ENCODE data around the gene VPS36. TPM values are rescaled to one million over a fixed set of nuclear protein-coding genes. Genes with fewer than 3 reads are reported as not detected.

The VPS36 gene
- total and polyA plus RNA-seq, 11 donors: 15.0 to 38.5 (median 30.9) TPM

- no peak overlapping the region for H3K4me3 ChIP-seq
- intact Hi-C loops (cut with DNase I): no loop called here
- 80 to 88% (median 84%) methylated on average over 4 of the region's 4 CpGs for WGBS, 4 donors
- no peaks in the 10 kb centered on the region for H3K9me3 ChIP-seq
- ATAC-seq (no peak), DNase-seq (no peak)
- H3K27ac ChIP-seq: no peak overlapping the region
- no peaks in the 10 kb centered on the region for H3K27me3 ChIP-seq
- no peaks in the 10 kb centered on the region for H3K4me1 ChIP-seq
- TF ChIP-seq POLR2A (IDR thresholded peaks at IDR 0.05): no peak
- TF ChIP-seq CTCF (IDR thresholded peaks at IDR 0.05): no peak
- peaks cover 0 to 79% (median 19%) of the 10 kb centered on the region in 9 donors for H3K36me3 ChIP-seq
These were observed 13.1 kb upstream of the VPS36 start for GRCh38 chr13:52463526-52463925.

GRCh38 chr13:52461265-52461664 is 10.8 kb upstream of the VPS36 start:
- Histone ChIP-seq H3K27me3 (no peaks in the 10 kb centered on the region), H3K9me3 (no peaks in the 10 kb centered on the region), H3K27ac (no peak overlapping the region), H3K4me1 (peaks cover 0 to 12% (median 3%) of the 10 kb centered on the region in 12 donors), H3K4me3 (no peak overlapping the region), H3K36me3 (peaks cover 0 to 73% (median 19%) of the 10 kb centered on the region in 9 donors)
- no peak for ATAC-seq
- intact Hi-C loops (cut with DNase I): no loop called here
- TF ChIP-seq POLR2A (IDR thresholded peaks at IDR 0.05) (no peak), CTCF (IDR thresholded peaks at IDR 0.05) (no peak)
- no peak for DNase-seq
- 83 to 92% (median 88%) methylated on average over 3 of the region's 3 CpGs for WGBS, 4 donors

DNA sequence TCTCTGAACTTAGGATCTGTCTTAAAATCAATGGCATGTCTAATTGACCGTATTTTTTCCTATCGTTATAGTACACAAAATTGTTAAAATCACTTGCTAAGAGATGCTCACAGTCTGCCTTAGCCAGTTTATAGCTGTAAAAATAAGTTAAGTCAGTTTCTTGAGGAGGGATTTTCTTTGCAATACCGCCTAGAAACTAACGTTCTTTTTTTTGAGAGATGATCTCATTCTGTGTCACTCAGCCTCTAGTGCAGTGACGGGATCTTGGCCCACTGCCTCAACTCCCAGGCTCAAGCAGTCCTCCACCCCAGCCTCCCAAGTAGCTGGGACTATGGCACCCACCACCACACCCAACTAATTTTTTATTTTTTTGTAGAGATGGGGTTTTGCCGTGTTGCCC is 9.2 kb upstream of the VPS36 start:
- 73 to 77% (median 75%) methylated on average over 6 of the region's 6 CpGs for WGBS, 4 donors
- no peaks in the 10 kb centered on the region for H3K27me3 ChIP-seq
- H3K27ac ChIP-seq: no peak overlapping the region
- H3K4me3 ChIP-seq: no peak overlapping the region
- DNase-seq (no peak), ATAC-seq (no peak)
- peaks cover 0 to 59% (median 19%) of the 10 kb centered on the region in 9 donors for H3K36me3 ChIP-seq
- intact Hi-C loops (cut with DNase I): loop anchor here in 7 of 10 donors (10.0 kb wide), 5 partner anchors 115 to 445 kb away; partner anchors contain the start of genes SUGT1 (in 4 of the 7), ALG11 (in 1 of the 7), ATP7B (in 1 of the 7) and NEK3 (in 1 of the 7)
- no peaks in the 10 kb centered on the region for H3K9me3 ChIP-seq
- H3K4me1 ChIP-seq: peaks cover 0 to 18% (median 8%) of the 10 kb centered on the region in 12 donors
- TF ChIP-seq CTCF (IDR thresholded peaks at IDR 0.05) (no peak), POLR2A (IDR thresholded peaks at IDR 0.05) (no peak)

DNA sequence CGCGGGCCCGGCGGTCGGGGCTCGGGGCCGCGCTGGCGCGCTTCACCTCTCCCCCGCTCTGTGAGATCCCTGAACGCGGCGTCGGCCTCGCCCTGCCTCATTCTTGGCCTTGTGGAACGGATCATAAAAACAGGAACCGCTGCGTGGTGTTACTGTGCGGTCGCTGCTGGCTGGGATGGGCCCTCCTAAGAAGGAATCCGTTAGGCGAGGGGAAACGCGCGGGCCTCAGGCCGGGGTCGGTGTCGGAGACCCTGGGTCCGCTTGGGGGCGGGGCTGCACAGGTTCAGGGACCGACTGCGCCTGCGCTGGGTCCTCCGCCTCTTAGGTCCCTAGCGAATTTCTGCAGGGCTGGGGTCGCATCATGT is 5.2 kb upstream of the VPS36 start:
- peak; percentile 58 to 87 (median 74) for DNase-seq
- Histone ChIP-seq H3K27me3 (no peaks in the 10 kb centered on the region), H3K4me1 (peaks cover 0 to 32% (median 10%) of the 10 kb centered on the region in 12 donors), H3K4me3 (peak overlapping the region; percentile 65 to 90 (median 78)), H3K27ac (peak overlapping the region; percentile 57 to 94 (median 86)), H3K9me3 (no peaks in the 10 kb centered on the region), H3K36me3 (peaks cover 0 to 20% (median 0%) of the 10 kb centered on the region in 9 donors)
- TF ChIP-seq POLR2A (IDR thresholded peaks at IDR 0.05) (no peak), CTCF (IDR thresholded peaks at IDR 0.05) (peak in 2 of 12 donors; percentile 10 to 14)
- peak in 3 of 4 donors; percentile 49 to 75 (median 71) for ATAC-seq
- intact Hi-C loops (cut with DNase I): loop anchor here in 7 of 10 donors (10.0 kb wide), 5 partner anchors 111 to 441 kb away; partner anchors contain the start of genes SUGT1 (in 4 of the 7), ALG11 (in 1 of the 7), ATP7B (in 1 of the 7) and NEK3 (in 1 of the 7)
- WGBS, 4 donors: 0 to 1% (median 0%) methylated on average over 32 to 37 of the region's 37 CpGs
